VCaP (cell line): ENCODE data around the gene PTPRN2.

Source experiments
- H3K27ac ChIP-seq: fragments of 450-650 bp; 2 replicates; pipeline ENCODE4 v1.5.1; 2017
- TF ChIP-seq, protein P1 (sequence below): fragments of 450-650 bp; conservative IDR thresholded peaks from 2 replicates; pipeline ENCODE4 v1.5.1; 2017; ENCODE audit warnings: mild to moderate bottlenecking, moderate library complexity

Gene PTPRN2

DNA sequence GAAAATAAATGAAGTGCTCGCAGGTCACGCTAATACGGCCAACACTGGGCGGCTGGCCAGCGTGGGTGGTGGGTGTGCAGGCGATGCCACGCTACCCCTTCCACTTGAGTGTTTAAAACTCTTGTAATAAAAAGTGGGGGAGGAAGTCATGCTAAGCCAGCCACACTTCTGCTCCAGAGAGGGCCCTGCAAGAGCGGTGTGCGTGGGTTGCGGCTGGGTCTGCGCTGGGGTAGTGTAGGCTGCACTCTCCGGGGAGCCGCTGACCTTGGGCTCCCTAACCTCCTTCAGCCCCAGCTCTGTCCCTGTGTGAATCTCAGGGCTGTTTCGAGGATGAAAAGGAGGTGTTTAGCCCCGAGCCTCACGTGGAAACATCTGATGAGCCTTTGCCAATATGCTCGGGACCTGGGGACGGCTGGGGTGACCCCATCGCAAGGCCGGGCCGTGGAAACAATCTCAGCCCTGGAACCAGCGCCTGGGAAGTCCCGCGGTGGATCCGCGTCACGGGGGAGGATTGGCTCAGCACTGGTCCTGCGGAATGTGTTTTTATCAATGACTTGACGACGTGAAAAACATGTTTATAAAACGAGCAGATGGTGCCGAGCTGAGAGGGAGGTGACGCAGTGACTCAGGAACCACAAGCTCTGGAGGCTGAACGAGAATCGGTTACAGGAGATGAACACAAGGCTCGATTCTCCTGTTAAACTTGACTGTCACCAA is 972.4 kb downstream of the PTPRN2 start:
- TF ChIP-seq, protein P1, sequence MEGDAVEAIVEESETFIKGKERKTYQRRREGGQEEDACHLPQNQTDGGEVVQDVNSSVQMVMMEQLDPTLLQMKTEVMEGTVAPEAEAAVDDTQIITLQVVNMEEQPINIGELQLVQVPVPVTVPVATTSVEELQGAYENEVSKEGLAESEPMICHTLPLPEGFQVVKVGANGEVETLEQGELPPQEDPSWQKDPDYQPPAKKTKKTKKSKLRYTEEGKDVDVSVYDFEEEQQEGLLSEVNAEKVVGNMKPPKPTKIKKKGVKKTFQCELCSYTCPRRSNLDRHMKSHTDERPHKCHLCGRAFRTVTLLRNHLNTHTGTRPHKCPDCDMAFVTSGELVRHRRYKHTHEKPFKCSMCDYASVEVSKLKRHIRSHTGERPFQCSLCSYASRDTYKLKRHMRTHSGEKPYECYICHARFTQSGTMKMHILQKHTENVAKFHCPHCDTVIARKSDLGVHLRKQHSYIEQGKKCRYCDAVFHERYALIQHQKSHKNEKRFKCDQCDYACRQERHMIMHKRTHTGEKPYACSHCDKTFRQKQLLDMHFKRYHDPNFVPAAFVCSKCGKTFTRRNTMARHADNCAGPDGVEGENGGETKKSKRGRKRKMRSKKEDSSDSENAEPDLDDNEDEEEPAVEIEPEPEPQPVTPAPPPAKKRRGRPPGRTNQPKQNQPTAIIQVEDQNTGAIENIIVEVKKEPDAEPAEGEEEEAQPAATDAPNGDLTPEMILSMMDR: no peak
- no peak overlapping the region for H3K27ac ChIP-seq

- H3K27ac ChIP-seq: peak overlapping the region; percentile 67
- TF ChIP-seq, protein P1: no peak
Measured at GRCh38 chr7:157614457-157615020, 973.1 kb downstream of the PTPRN2 start.

GRCh38 chr7:157613575-157614322 is 973.9 kb downstream of the PTPRN2 start:
- TF ChIP-seq, protein P1: no peak

DNA sequence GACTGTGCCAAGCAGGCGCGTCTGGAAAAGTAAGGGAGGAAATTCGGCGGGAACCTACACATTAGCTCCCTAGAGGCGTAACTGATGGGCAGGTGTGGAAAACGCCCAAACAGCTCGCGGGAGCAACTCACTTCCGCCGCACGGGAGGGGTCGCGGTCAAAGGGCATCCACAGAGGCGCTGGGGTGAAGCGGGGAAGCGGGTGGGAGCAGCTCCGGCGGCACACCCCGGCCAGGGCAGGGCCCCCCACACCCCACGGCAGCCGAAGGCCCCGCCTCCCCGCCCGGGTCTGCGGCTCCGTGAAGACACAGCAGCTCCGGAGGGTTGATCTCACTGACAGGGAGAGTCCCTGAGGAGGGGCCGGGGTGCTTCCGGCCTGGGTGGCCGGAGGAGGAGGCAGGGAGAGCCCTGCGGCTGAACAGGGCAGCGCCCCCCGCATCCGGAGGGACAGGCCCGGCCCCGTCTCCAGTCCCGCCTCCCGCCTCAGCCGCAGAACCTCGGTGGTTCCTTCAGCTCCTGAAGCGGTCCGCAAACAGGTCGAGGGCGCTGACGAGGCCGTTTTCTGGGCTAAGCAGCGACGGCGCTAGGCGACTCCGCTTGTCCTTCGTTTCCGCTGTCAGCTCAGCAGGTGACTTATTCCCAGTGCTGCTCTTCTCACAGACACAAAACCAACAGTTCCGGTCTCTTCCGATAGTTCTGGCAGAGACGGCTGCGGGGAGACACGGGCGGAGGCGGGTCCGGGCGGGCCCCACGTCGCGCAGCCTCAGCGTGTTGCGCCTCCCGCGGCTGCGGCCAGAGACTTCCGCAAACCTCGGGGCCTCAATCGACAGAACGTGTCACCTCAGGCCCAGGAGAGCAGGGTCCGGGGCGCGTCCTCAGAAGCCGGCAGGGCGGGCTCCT is 974.7 kb downstream of the PTPRN2 start:
- peak overlapping the region; percentile 67 for H3K27ac ChIP-seq
- TF ChIP-seq, protein P1: no peak; the same call in 1 of the 2 replicates

More at GRCh38 chr7:157613575-157614322, 973.9 kb downstream of the PTPRN2 start:
- peak overlapping the region; percentile 67 for H3K27ac ChIP-seq

GRCh38 chr7:157612009-157612663 is 975.5 kb downstream of the PTPRN2 start:
- TF ChIP-seq, protein P1: no peak

DNA sequence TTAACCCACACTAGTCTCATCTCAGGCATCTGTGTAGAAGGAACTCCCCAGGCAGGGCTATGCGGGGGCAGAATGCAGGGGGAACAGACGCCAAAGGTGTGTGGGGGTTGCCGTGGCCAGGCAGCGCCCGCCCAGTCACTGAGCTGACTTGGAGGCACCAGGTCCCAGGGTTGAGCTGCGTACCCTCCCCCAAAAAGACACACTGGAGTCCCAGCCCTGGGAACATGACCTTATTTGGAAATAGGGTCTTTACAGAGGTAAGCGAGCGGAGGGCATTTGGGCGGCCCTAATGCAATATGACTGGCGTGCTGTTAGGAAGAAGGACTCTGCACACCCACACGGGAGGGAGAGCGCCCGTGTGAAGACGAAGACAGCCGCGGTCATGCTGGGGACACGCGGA is 976.3 kb downstream of the PTPRN2 start:
- no peak overlapping the region for H3K27ac ChIP-seq
- TF ChIP-seq, protein P1: no peak

More at GRCh38 chr7:157612009-157612663, 975.5 kb downstream of the PTPRN2 start:
- H3K27ac ChIP-seq: peak overlapping the region; percentile 67; the same call in 1 of the 2 replicates
